NCI-H128 (cell line): ENCODE data around the gene WSB1.

Experiments
- DNase-seq: peaks from one replicate; lab custom pipeline; 2025; ENCODE audit not compliant: unreplicated experiment; lab: John Stamatoyannopoulos, UW

WSB1 gene

GRCh38 chr17:27356091-27356705 is 62.3 kb downstream of the WSB1 start:
- DNase-seq: no peak

GRCh38 chr17:27357236-27357635 is 63.3 kb downstream of the WSB1 start:
- no peak for DNase-seq

- DNase-seq: no peak
Measured at GRCh38 chr17:27360507-27360906, 66.6 kb downstream of the WSB1 start.

GRCh38 chr17:27361695-27362094 is 67.8 kb downstream of the WSB1 start:
- DNase-seq: no peak

GRCh38 chr17:27362503-27362902 is 68.6 kb downstream of the WSB1 start:
- no peak for DNase-seq

- no peak for DNase-seq
Measured at GRCh38 chr17:27362909-27363308, 69.0 kb downstream of the WSB1 start.

- DNase-seq: no peak
Measured at GRCh38 chr17:27363326-27363725, 69.4 kb downstream of the WSB1 start.
